K562 (cell line): ENCODE measurements around the gene ERG28.

ENCODE experiments used
- DDX20 ChIP-seq: fragments of 450-650 bp; IDR thresholded peaks from 2 replicates; pipeline ENCODE4 v1.6.1; 2016; ENCODE audit warnings: missing genetic modification characterization, low read depth, mild to moderate bottlenecking, missing compliant biosample characterization, moderate library complexity
- POLR2G ChIP-seq: fragments of 200-400 bp; formaldehyde crosslinking; IDR thresholded peaks from 2 replicates; pipeline ENCODE4 v1.6.1; 2017; ENCODE audit warnings: low read depth, mild to moderate bottlenecking, antibody characterized with exemption, low read length, moderate library complexity
- RBM22 ChIP-seq: fragments of 200-400 bp; formaldehyde crosslinking; IDR thresholded peaks from 2 replicates; pipeline ENCODE4 v1.6.1; 2018; ENCODE audit warnings: low read length, low read depth; ENCODE audit not compliant: poor library complexity, severe bottlenecking
- REST ChIP-seq, 2 experiments: fragments of 450-650 bp; formaldehyde crosslinking in 1 of 2; IDR thresholded peaks; 2 replicates each; pipeline versions ENCODE4 v1.4.0 to v1.6.1; 2014 to 2020; ENCODE audit warnings: mild to moderate bottlenecking in 2 of 2, borderline replicate concordance in 1 of 2, low read depth in 1 of 2
- SMAD4 ChIP-seq: fragments of 250-450 bp; sonication (Bioruptor Pico); conservative IDR thresholded peaks from 2 replicates; pipeline ENCODE4 v1.8.0; 2021; ENCODE audit warnings: inconsistent platforms, mild to moderate bottlenecking, moderate library complexity
- ZBTB1 ChIP-seq: sonication (generic); formaldehyde crosslinking; IDR thresholded peaks from 2 replicates; pipeline ENCODE4 v1.8.1; 2023; ENCODE audit warnings: missing genetic modification reagents, low read depth, mild to moderate bottlenecking, borderline replicate concordance
- ZNF507 ChIP-seq: conservative IDR thresholded peaks from 2 replicates; pipeline ENCODE4 v1.6.1; 2017; ENCODE audit warnings: missing genetic modification characterization, missing compliant biosample characterization

- TF ChIP-seq REST (IDR thresholded peaks at IDR 0.05; ENCODE audit: borderline replicate concordance) (no peak), REST (CRISPR knock-in tag; IDR thresholded peaks at IDR 0.05; ENCODE audit: low read depth) (no peak), SMAD4 (CRISPR knock-in tag) (no peak), ZNF507 (tag) (no peak), ZBTB1 (CRISPR knock-in tag) (no peak), POLR2G (no peak), DDX20 (no peak), RBM22 (no peak)
These were observed 29.2 kb downstream of the ERG28 start for GRCh38 chr14:75631453-75631831.
